IPS-20b (cell line): ENCODE measurements around the gene ASIC2.

Source experiments
- H3K27ac ChIP-seq: one replicate; pipeline ENCODE4 v1.5.1; 2013; ENCODE audit warnings: low read length
- H3K27me3 ChIP-seq: 2 replicates; pipeline ENCODE4 v1.6.1; 2013; ENCODE audit warnings: mild to moderate bottlenecking, low read length, inconsistent platforms; ENCODE audit not compliant: insufficient read depth
- H3K36me3 ChIP-seq: 2 replicates; pipeline ENCODE4 v1.6.1; 2013; ENCODE audit warnings: low read depth, mild to moderate bottlenecking, inconsistent platforms, low read length, moderate library complexity; ENCODE audit not compliant: insufficient read depth
- H3K4me1 ChIP-seq: 2 replicates; pipeline ENCODE4 v1.6.1; 2013; ENCODE audit warnings: mild to moderate bottlenecking, control low read depth, inconsistent platforms, low read length, moderate library complexity; ENCODE audit not compliant: insufficient read depth
- H3K4me3 ChIP-seq: 2 replicates; pipeline ENCODE4 v1.5.1; 2013; ENCODE audit warnings: mild to moderate bottlenecking, low read length, inconsistent platforms
- H3K9ac ChIP-seq: 2 replicates; pipeline ENCODE4 v1.6.1; 2013; ENCODE audit warnings: low read depth, mild to moderate bottlenecking, inconsistent platforms, low read length, moderate library complexity
- H3K9me3 ChIP-seq: 2 replicates; pipeline ENCODE4 v1.6.1; 2013; ENCODE audit warnings: mild to moderate bottlenecking, low read depth, low read length, inconsistent platforms; ENCODE audit not compliant: insufficient read depth

The ASIC2 gene

DNA sequence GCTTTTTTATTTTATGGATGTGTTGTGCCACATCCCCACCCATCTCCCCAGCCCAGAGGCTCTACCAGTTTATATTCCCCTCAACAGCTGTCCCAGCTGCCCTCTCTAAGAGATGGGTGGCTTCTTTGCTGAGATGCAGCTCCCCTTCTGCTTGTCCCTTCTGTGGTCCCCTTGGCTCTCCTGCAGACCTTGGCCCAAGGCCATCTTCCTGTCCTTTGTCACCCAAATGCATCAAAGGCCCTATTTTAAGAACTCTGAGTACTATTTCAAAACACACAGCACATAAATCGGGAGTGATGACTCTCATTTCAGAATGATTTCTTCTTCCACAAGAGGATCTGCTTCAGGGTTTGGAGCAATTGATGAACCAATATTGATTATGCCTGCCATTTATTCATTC, 216.1 kb downstream of the ASIC2 start:
- Histone ChIP-seq H3K4me1 (no peaks in the 10 kb centered on the region), H3K4me3 (no peak overlapping the region), H3K9ac (no peak overlapping the region), H3K27ac (no peak overlapping the region), H3K36me3 (no peaks in the 10 kb centered on the region), H3K27me3 (no peaks in the 10 kb centered on the region), H3K9me3 (no peaks in the 10 kb centered on the region)

DNA sequence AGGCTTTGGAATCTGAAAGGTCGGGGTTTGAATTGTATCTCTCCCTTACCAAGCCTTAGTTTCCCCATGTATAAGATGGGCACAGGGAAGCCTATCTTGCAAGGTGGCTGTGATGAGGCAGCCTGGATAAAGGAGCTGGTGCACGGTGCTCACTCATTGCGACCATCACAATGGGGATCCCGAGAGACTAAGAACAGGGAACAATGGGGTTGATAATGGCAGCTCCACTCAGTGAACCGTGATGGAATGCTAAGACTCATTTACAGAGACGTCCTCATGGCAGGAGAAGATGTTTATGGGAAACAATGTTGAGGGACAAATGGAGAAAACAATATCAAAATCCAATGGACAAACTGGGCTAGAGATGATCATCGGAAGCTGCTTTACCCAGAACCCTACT, 219.7 kb downstream of the ASIC2 start:
- Histone ChIP-seq H3K27me3 (no peaks in the 10 kb centered on the region), H3K27ac (no peak overlapping the region), H3K9me3 (no peaks in the 10 kb centered on the region), H3K4me3 (no peak overlapping the region), H3K36me3 (no peaks in the 10 kb centered on the region), H3K9ac (no peak overlapping the region), H3K4me1 (no peaks in the 10 kb centered on the region)

DNA sequence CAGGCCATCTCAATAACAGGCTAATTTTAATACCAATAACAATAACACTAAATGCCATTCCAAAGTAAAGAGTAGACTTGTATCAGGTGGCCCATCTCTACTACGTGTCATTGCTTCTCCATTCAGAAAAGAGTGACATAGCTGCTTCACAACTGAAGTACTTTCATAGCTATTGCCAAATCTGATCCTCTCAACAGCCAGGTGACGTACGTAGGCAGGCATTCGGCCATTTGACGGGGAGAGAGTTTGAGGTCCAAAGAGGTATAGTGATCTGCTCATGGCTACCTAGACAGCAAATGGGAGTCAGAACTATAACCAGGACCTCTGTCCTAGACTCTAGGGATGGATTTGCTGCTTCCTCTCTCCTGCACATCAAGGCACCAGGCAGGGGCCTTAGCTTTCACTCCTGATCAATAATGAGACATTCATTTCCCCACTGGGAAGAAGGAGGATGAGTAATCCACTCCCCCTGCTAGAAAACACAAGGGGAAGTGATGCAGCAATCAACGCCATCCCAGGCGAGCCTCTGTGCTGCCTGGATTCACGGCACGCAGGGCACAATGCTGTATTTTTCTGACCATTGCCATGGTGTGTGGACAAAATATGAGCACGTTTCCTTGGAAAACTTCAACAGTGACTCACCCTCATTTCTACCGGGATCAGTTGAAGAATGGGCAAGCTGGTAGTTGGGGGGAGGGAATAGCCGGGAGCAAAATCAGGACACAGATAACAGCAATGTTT, 220.5 kb downstream of the ASIC2 start:
- Histone ChIP-seq H3K4me3 (no peak overlapping the region), H3K27me3 (no peaks in the 10 kb centered on the region), H3K9ac (no peak overlapping the region), H3K4me1 (no peaks in the 10 kb centered on the region), H3K9me3 (no peaks in the 10 kb centered on the region), H3K36me3 (no peaks in the 10 kb centered on the region), H3K27ac (no peak overlapping the region)

DNA sequence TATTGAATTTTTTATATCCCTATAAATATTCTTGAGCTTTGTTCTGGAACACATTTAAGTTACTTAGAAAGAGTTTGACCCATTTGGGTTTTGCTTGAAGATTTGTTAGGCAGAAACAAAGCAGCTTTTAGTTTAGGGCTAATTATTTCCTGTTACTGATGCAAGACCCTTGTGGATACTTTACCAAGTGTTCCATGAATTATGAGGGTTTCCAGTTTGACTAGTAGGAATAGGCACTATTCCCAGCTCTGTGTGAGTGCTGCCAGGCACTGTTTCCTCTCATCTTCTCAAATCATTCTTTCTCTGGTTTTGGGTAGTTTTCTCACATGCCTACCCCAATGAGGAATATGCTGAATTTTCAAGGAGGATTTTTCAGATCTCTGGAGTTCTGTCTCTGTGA, 221.4 kb downstream of the ASIC2 start:
- Histone ChIP-seq H3K27me3 (no peaks in the 10 kb centered on the region), H3K27ac (no peak overlapping the region), H3K9me3 (no peaks in the 10 kb centered on the region), H3K9ac (no peak overlapping the region), H3K4me3 (no peak overlapping the region), H3K36me3 (no peaks in the 10 kb centered on the region), H3K4me1 (no peaks in the 10 kb centered on the region)

DNA sequence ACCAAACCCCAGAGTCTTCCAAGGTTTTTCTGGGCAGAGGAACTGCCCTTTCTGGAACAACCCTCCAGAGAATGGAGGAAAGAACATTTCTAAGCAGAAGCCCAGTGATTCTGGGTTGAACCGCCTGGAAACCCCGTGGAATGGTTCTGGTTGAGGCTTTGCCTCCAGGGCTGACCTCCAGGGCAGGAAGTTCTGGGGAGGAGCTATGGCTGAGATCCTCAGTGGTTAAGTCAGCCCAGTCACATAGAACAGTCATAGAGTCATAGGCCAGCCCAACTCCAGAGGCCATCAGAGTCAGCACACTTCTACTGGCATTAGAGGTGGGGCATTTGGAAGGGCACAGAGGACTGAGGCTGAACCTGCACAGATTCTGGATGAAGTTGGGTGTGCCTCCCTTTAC, 235.5 kb downstream of the ASIC2 start:
- Histone ChIP-seq H3K9me3 (no peaks in the 10 kb centered on the region), H3K27me3 (no peaks in the 10 kb centered on the region; the same call in 1 of the 2 replicates), H3K9ac (no peak overlapping the region), H3K36me3 (no peaks in the 10 kb centered on the region), H3K4me3 (no peak overlapping the region), H3K4me1 (no peaks in the 10 kb centered on the region), H3K27ac (no peak overlapping the region)

DNA sequence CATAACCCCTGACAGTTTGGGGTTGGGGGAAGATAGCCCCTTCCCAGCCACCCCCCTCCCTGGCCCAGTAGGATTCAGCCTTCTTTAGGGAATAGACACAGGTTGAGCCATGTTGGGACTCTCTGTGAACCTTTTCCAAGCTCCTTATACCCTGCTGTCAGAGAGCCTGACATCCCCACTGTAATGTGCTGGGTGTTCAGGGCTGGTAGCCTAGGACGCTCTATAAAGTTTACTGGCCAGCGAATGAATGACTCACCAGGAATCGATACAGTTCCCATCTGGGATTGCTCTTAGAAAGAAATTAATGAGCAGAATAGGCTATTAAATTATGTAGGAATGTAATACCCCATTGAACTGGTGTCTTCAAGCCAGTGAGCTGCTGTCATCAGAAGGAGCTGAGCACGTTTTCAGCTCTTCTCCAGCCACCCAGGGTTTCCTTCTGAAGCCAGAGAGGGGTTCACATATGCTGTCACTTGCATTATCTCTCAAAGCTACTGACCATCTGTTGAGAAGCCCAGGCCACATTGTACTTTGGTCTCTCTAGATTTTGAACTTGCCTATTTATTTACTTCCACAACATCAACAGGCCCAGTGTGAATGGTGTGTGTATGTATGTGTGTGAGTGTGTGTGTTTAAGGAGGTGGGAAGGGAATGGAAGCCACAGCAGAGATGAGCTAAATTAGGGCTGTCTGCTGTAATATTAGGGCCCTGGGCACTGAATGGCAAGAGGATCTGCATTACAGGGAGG, 236.5 kb downstream of the ASIC2 start:
- no peaks in the 10 kb centered on the region for H3K4me1 ChIP-seq
- no peak overlapping the region for H3K27ac ChIP-seq

DNA sequence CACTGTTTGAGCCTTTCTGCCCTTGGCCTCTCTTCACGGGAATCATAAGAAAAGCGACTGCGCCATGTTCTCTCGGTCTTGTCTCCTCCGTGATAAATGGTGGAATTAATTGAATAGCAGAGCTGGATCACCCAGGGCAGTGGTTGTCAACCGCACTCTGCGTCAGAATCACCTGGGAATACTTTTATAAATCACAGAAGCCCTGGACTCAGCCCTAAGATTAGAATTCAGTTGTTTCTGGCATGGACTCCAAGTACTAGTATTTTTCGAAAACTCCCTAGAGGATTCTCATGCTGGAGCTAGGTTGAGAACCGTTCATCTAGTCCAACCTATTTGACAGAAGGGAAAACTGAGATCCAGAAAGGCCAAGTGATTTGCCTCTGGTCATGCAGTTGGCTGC, 237.3 kb downstream of the ASIC2 start:
- H3K9me3 ChIP-seq = no peaks in the 10 kb centered on the region
- H3K36me3 ChIP-seq = no peaks in the 10 kb centered on the region
- no peaks in the 10 kb centered on the region; the same call in 1 of the 2 replicates for H3K27me3 ChIP-seq
- no peaks in the 10 kb centered on the region for H3K4me1 ChIP-seq
- H3K27ac ChIP-seq = no peak overlapping the region
- no peak overlapping the region for H3K4me3 ChIP-seq
- H3K9ac ChIP-seq = no peak overlapping the region

More for the DNA sequence above, 236.5 kb downstream of the ASIC2 start:
- no peak overlapping the region for H3K4me3 ChIP-seq
- H3K36me3 ChIP-seq = no peaks in the 10 kb centered on the region
- no peak overlapping the region for H3K9ac ChIP-seq
- H3K27me3 ChIP-seq = no peaks in the 10 kb centered on the region; the same call in 1 of the 2 replicates
- H3K9me3 ChIP-seq = no peaks in the 10 kb centered on the region

DNA sequence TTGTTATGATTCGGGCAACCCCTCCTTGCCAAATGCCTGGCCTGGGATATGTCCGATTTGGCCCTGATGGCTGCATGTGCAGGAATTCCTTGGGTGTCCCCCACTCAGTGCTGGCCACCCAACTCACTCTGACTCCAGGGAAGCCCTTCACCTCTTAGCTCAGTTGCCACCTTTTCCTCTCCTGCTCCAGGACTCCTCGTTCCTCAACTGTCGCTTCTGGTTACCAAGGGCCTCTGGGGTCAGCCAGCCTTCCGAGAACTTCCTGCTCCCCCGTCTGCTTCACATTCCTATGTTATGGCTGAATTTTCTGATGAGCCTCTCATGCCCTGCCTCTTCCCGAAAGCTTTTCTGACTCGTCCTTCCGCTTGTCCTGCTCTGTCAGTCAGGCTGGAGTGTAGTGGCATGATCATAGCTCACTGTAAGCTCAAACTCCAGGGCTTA, 237.9 kb downstream of the ASIC2 start:
- H3K36me3 ChIP-seq = no peaks in the 10 kb centered on the region
- H3K27ac ChIP-seq = no peak overlapping the region
- no peaks in the 10 kb centered on the region for H3K4me1 ChIP-seq
- no peak overlapping the region for H3K4me3 ChIP-seq
- H3K9ac ChIP-seq = no peak overlapping the region
- H3K9me3 ChIP-seq = no peaks in the 10 kb centered on the region
- H3K27me3 ChIP-seq = no peaks in the 10 kb centered on the region; the same call in 1 of the 2 replicates

DNA sequence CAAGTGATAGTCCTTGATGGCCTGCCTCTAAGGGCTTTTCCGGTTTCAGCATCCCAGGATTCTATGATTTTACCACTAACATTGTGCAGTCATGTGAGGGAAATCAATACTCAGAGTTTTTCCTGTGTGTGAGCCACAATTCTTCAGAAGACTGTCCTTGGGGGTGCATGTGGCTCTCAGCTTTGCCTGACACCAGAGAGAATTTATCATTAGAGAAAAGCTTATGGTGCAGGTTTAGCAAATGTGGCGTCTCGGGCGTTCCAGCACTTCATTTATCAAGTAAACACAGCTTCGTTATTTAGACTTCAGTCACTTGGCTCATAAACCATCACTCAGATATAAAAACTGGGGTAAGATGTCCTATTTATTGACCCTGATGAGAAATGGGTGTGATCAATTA, 238.7 kb downstream of the ASIC2 start:
- H3K27ac ChIP-seq = no peak overlapping the region
- H3K27me3 ChIP-seq = no peaks in the 10 kb centered on the region; the same call in 1 of the 2 replicates
- H3K4me1 ChIP-seq = no peaks in the 10 kb centered on the region

DNA sequence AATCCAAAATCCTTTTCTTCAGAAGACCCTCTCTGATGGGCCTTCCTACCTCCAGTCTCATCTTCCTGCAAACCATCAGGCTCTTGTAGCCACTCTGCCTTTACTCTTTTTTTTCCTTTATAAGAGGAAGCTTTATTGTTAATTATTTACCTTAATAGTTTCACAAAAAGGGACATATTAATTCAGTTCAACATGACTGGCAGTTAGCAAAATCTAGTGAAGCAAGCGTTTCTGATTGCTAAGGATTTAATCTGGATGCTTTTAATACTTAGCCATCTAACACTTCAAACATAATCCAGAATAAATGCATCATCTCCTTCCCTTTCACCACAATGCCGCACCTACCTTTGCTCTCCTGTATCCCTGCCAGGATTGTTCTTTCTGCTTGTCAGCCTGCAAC, 239.4 kb downstream of the ASIC2 start:
- Histone ChIP-seq H3K27me3 (no peaks in the 10 kb centered on the region; the same call in 1 of the 2 replicates), H3K9ac (no peak overlapping the region), H3K4me1 (no peaks in the 10 kb centered on the region), H3K4me3 (no peak overlapping the region), H3K27ac (no peak overlapping the region), H3K36me3 (no peaks in the 10 kb centered on the region), H3K9me3 (no peaks in the 10 kb centered on the region)

More for the DNA sequence above, 238.7 kb downstream of the ASIC2 start:
- Histone ChIP-seq H3K36me3 (no peaks in the 10 kb centered on the region), H3K9ac (no peak overlapping the region), H3K4me3 (no peak overlapping the region), H3K9me3 (no peaks in the 10 kb centered on the region)

DNA sequence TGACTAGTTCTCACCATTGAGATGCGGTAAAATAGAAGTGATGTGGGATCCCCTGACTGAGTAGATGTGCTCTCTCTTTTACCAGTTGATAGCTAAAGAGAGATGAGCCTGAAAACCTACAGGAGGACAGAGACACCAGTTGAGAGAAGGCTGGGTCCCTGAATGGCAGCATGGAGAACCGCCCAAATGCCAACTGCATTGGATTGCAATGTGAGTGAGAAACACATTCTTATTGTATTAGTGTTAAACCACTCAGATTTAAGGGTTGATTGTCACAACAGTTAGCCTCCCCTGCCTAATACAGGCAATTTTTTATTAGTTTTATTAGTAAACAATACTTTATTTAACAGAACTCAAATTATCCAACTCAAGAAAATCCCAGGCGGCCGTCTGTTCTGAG, 240.2 kb downstream of the ASIC2 start:
- Histone ChIP-seq H3K36me3 (no peaks in the 10 kb centered on the region), H3K27ac (no peak overlapping the region), H3K9ac (no peak overlapping the region), H3K4me1 (no peaks in the 10 kb centered on the region), H3K9me3 (no peaks in the 10 kb centered on the region), H3K27me3 (no peaks in the 10 kb centered on the region; the same call in 1 of the 2 replicates), H3K4me3 (no peak overlapping the region)

DNA sequence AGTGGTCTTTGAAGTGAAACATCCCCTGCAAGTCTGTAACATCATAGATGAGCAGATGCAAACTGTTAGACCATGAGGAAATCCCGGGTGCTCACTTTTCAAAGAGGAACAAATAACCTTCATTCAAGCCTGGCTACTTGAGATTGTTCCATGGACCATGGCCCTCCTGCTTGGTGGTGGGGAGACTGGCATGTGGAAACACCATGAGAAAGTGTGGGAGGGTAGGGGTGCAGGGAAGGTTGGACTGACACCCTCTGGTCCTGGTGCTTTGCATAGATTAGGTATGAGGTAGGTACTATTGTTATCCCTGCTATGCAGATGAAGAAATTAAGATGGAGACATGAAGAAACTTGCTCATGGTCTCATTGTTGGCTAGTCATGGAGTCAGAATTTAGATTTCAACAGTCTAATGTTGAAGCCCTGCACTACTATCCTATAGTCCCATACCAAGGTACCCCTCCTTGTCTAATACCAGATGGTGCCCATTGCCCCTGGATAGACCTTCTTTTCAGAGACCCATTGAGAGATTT, 242.4 kb downstream of the ASIC2 start:
- no peak overlapping the region for H3K9ac ChIP-seq

More for the DNA sequence above, 242.4 kb downstream of the ASIC2 start:
- no peak overlapping the region for H3K4me3 ChIP-seq
- H3K27ac ChIP-seq = no peak overlapping the region
- no peaks in the 10 kb centered on the region for H3K9me3 ChIP-seq
- H3K27me3 ChIP-seq = no peaks in the 10 kb centered on the region; the same call in 1 of the 2 replicates
- no peaks in the 10 kb centered on the region for H3K36me3 ChIP-seq
- H3K4me1 ChIP-seq = no peaks in the 10 kb centered on the region
